ENCODE data around the gene GAREM1. TPM values are rescaled to one million over a fixed set of nuclear protein-coding genes. Genes with fewer than 3 reads are reported as not detected.

Gene GAREM1
- total RNA-seq, 1 experiment from 2014 or later = 4.7 TPM

- TF ChIP-seq TCF7L2 (IDR thresholded peaks at IDR 0.05; ENCODE audit: low read depth, low read length) (no peak), REST (IDR thresholded peaks at IDR 0.05; ENCODE audit: insufficient read depth in 1 of 2, low read depth in 2 of 2, low read length in 1 of 2) (no peak), SIN3A (IDR thresholded peaks at IDR 0.05; ENCODE audit: borderline replicate concordance, insufficient read depth, low read depth, low read length) (no peak), POLR2AphosphoS5 (IDR thresholded peaks at IDR 0.05; ENCODE audit: low read depth, low read length) (no peak), CTCF (IDR thresholded peaks at IDR 0.05) (no peak)
- no peaks in the 10 kb centered on the region for H3K4me1 ChIP-seq (ENCODE audit: control insufficient read depth, insufficient read depth, low read length)
- no peak overlapping the region for H3K4me3 ChIP-seq (ENCODE audit: low read depth in 2 of 2, low read length in 2 of 2)
- ChIA-PET POLR2A (no interaction called here), CTCF (no interaction called here)
- in situ Hi-C loops (cut with HindIII; ENCODE audit: low pct_unique_long_range_greater_than_20kb, low sequenced_read_pairs) = no loop called here
- DNase-seq (ENCODE audit: low read depth, low spot score) (no peak), ATAC-seq (no peak)
- intact Hi-C loops (cut with micrococcal nuclease; ENCODE audit: unreplicated experiment) = no loop called here
- no peaks in the 10 kb centered on the region for H3K9me3 ChIP-seq (ENCODE audit: control insufficient read depth, insufficient read depth, low read depth, low read length)
- no peak overlapping the region for H3K27ac ChIP-seq (ENCODE audit: low read length)
- H3K36me3 ChIP-seq (ENCODE audit: control insufficient read depth, insufficient read depth, low read length) = no peaks in the 10 kb centered on the region
- no peaks in the 10 kb centered on the region for H3K27me3 ChIP-seq (ENCODE audit: control insufficient read depth, insufficient read depth, low read length)
- BruUV-seq (replicated peaks) = no TSS peak
Measured at GRCh38 chr18:32381761-32382160, 88.9 kb downstream of the GAREM1 start.

- H3K27ac ChIP-seq (ENCODE audit: low read length) = no peak overlapping the region
- DNase-seq (ENCODE audit: low read depth, low spot score) (no peak), ATAC-seq (no peak)
- in situ Hi-C loops (cut with HindIII; ENCODE audit: low pct_unique_long_range_greater_than_20kb, low sequenced_read_pairs) (no loop called here), intact Hi-C loops (cut with micrococcal nuclease; ENCODE audit: unreplicated experiment) (no loop called here)
- no peak for TF ChIP-seq TCF7L2 (IDR thresholded peaks at IDR 0.05; ENCODE audit: low read depth, low read length)
- no peak; the same call in 1 of the 2 replicates for TF ChIP-seq CTCF (IDR thresholded peaks at IDR 0.05)
- TF ChIP-seq SIN3A (IDR thresholded peaks at IDR 0.05; ENCODE audit: borderline replicate concordance, insufficient read depth, low read depth, low read length) = no peak
- no peak for TF ChIP-seq POLR2AphosphoS5 (IDR thresholded peaks at IDR 0.05; ENCODE audit: low read depth, low read length)
- no peak for TF ChIP-seq REST (IDR thresholded peaks at IDR 0.05; ENCODE audit: insufficient read depth in 1 of 2, low read depth in 2 of 2, low read length in 1 of 2)
- H3K9me3 ChIP-seq (ENCODE audit: control insufficient read depth, insufficient read depth, low read depth, low read length) = no peaks in the 10 kb centered on the region
- no peaks in the 10 kb centered on the region for H3K4me1 ChIP-seq (ENCODE audit: control insufficient read depth, insufficient read depth, low read length)
- POLR2A ChIA-PET = no interaction called here
- BruUV-seq (replicated peaks) = no TSS peak
- H3K4me3 ChIP-seq (ENCODE audit: low read depth in 2 of 2, low read length in 2 of 2) = no peak overlapping the region
- CTCF ChIA-PET = no interaction called here
- H3K27me3 ChIP-seq (ENCODE audit: control insufficient read depth, insufficient read depth, low read length) = no peaks in the 10 kb centered on the region
- no peaks in the 10 kb centered on the region for H3K36me3 ChIP-seq (ENCODE audit: control insufficient read depth, insufficient read depth, low read length)
Measured at GRCh38 chr18:32380559-32380958, 90.1 kb downstream of the GAREM1 start.

Measured in Panc1 (cell line).